OCI-LY7 (cell line): Measurements from ENCODE around the gene GALNT1.

ENCODE experiments used
- EZH2phosphoT487 ChIP-seq: fragments of 200-600 bp; sonication (generic); IDR thresholded peaks from 2 replicates; pipeline ENCODE4 v1.6.1; 2018; ENCODE audit warnings: low read depth, borderline replicate concordance, mild to moderate bottlenecking, mixed run types, antibody characterized with exemption, low read length, moderate library complexity, mixed read lengths
- TF ChIP-seq, protein P1 (sequence below): fragments of 200-600 bp; sonication (generic); conservative IDR thresholded peaks from 2 replicates; pipeline ENCODE4 v1.5.1; 2014; ENCODE audit warnings: mild to moderate bottlenecking, antibody characterized with exemption, low read length, moderate library complexity, mixed read lengths

DNA sequence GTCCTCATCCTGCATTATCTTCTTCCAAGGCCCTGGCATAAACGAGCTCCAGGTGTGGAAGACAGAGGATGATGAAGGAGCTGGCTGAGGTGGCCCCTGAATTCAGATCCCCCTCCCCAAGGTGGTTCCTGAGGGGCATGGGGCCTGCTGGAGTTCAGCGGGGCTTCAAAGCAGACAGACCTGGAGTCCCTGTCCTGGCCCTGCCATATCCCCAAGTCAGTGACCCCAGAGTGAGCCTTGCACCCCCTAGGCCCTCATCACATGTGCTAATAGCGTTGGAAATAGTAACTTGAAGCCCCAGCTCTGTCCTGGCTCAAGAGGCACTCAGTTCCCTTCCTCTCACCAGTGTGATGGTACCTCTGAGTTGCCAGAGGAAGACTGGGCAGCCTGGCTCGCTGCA is 172.9 kb downstream of the GALNT1 start:
- TF ChIP-seq, protein P1, sequence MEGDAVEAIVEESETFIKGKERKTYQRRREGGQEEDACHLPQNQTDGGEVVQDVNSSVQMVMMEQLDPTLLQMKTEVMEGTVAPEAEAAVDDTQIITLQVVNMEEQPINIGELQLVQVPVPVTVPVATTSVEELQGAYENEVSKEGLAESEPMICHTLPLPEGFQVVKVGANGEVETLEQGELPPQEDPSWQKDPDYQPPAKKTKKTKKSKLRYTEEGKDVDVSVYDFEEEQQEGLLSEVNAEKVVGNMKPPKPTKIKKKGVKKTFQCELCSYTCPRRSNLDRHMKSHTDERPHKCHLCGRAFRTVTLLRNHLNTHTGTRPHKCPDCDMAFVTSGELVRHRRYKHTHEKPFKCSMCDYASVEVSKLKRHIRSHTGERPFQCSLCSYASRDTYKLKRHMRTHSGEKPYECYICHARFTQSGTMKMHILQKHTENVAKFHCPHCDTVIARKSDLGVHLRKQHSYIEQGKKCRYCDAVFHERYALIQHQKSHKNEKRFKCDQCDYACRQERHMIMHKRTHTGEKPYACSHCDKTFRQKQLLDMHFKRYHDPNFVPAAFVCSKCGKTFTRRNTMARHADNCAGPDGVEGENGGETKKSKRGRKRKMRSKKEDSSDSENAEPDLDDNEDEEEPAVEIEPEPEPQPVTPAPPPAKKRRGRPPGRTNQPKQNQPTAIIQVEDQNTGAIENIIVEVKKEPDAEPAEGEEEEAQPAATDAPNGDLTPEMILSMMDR: no peak
- TF ChIP-seq EZH2phosphoT487: no peak
